Skin of body (tissue), 2 donors: ENCODE measurements around the gene CCL23. TPM values are rescaled to one million over a fixed set of nuclear protein-coding genes. Genes with fewer than 3 reads are reported as not detected.
"Not testable (repeated sequence)": the region's sequence is repeated elsewhere in the genome, so short reads cannot be mapped to it uniquely, and the experiment has no call there.

Experiments used
- DNase-seq: peaks from one replicate; lab custom pipeline; 2025; lab: John Stamatoyannopoulos, UW
- total RNA-seq: library from RNA; depleted of rRNA; stranded (reverse); fragments of >200 nt; gene quantifications from one replicate; pipeline ENCODE4 v1.2.3, GENCODE V29; 2014

The CCL23 gene
- 0.39 TPM for total RNA-seq

GRCh38 chr17:36017799-36018198, at the start of gene CCL23:
Gene CCL23, minus strand, starts transcription at chr17:36017972. Its CDS starts 75 bp downstream, at chr17:36017897.
- peak; percentile 5 for DNase-seq

- peak; percentile 2 for DNase-seq
These were observed 48.7 kb upstream of the CCL23 start for GRCh38 chr17:36066365-36066985.

- no peak for DNase-seq
These were observed 46.2 kb upstream of the CCL23 start, which contains the start of gene CCL18 for GRCh38 chr17:36063786-36064541. Gene CCL18, plus strand, starts transcription at chr17:36064272. Its CDS starts 71 bp downstream, at chr17:36064343.

- no peak for DNase-seq
These were observed 43.0 kb upstream of the CCL23 start for GRCh38 chr17:36060816-36061215.

GRCh38 chr17:36059406-36059805, 41.6 kb upstream of the CCL23 start:
- no peak for DNase-seq

- no peak for DNase-seq
These were observed 40.1 kb upstream of the CCL23 start for GRCh38 chr17:36057911-36058310.

GRCh38 chr17:36055921-36056520, 38.2 kb upstream of the CCL23 start:
- DNase-seq, result no peak

- no peak for DNase-seq
These were observed 37.4 kb upstream of the CCL23 start for GRCh38 chr17:36055171-36055570.

GRCh38 chr17:36049643-36050042, 31.9 kb upstream of the CCL23 start:
- DNase-seq, result no peak

GRCh38 chr17:36048066-36048465, 30.3 kb upstream of the CCL23 start:
- no peak for DNase-seq

- DNase-seq, result no peak
These were observed 18.5 kb upstream of the CCL23 start for GRCh38 chr17:36036235-36036634.

- DNase-seq, result no peak
These were observed 16.4 kb upstream of the CCL23 start for GRCh38 chr17:36034127-36034526.

- no peak for DNase-seq
These were observed 13.2 kb upstream of the CCL23 start for GRCh38 chr17:36030956-36031355.

GRCh38 chr17:36027761-36028160, 10.0 kb upstream of the CCL23 start:
- no peak for DNase-seq

GRCh38 chr17:36024106-36024869, 6.5 kb upstream of the CCL23 start:
- no peak for DNase-seq

GRCh38 chr17:36019423-36019822, 1.7 kb upstream of the CCL23 start:
- DNase-seq, result no peak

GRCh38 chr17:36016555-36016954, 1.2 kb downstream of the CCL23 start:
- no peak for DNase-seq

- not testable (repeated sequence) for DNase-seq
These were observed 1.9 kb downstream of the CCL23 start for GRCh38 chr17:36015895-36016294.

- DNase-seq, result no peak
These were observed 2.8 kb downstream of the CCL23 start for GRCh38 chr17:36014946-36015345.

GRCh38 chr17:36011201-36011600, 6.6 kb downstream of the CCL23 start:
- no peak for DNase-seq

GRCh38 chr17:36008998-36009665, 8.6 kb downstream of the CCL23 start:
- DNase-seq, result no peak
